RWPE2 (cell line): ENCODE data around the gene CDC42EP3.

ENCODE experiments used
- ATAC-seq: fragments of 200-7000 bp; cut with Tn5 transposase; 3 replicates; pipeline ENCODE4 v1.9.1; 2021; ENCODE audit warnings: low read depth
- DNase-seq: peaks from one replicate; pipeline ENCODE4 v3.0.0-alpha.2; 2020; ENCODE audit warnings: low spot score
- H3K27ac ChIP-seq: fragments of 450-650 bp; 2 replicates; pipeline ENCODE4 v1.5.1; 2017; ENCODE audit warnings: mild to moderate bottlenecking; ENCODE audit not compliant: poor library complexity, severe bottlenecking
- H3K27me3 ChIP-seq: fragments of 250-450 bp; sonication (Bioruptor Pico); 2 replicates; pipeline ENCODE4 v1.5.1; 2021; ENCODE audit warnings: mild to moderate bottlenecking, moderate library complexity; ENCODE audit not compliant: insufficient read depth, poor library complexity, severe bottlenecking
- H3K36me3 ChIP-seq: fragments of 250-450 bp; sonication (Bioruptor Pico); 2 replicates; pipeline ENCODE4 v1.5.1; 2020; ENCODE audit warnings: low read depth, mild to moderate bottlenecking, moderate library complexity
- H3K4me1 ChIP-seq: fragments of 250-450 bp; sonication (Bioruptor Pico); 2 replicates; pipeline ENCODE4 v1.5.1; 2021; ENCODE audit warnings: mild to moderate bottlenecking, moderate library complexity; ENCODE audit not compliant: insufficient read depth, poor library complexity, severe bottlenecking
- H3K4me3 ChIP-seq: fragments of 250-450 bp; sonication (Bioruptor Pico); 2 replicates; pipeline ENCODE4 v1.5.1; 2021; ENCODE audit warnings: mild to moderate bottlenecking, moderate library complexity; ENCODE audit not compliant: severe bottlenecking
- H3K9me3 ChIP-seq: fragments of 250-450 bp; sonication (Bioruptor Pico); 2 replicates; pipeline ENCODE4 v1.5.1; 2021; ENCODE audit warnings: mild to moderate bottlenecking, moderate library complexity; ENCODE audit not compliant: severe bottlenecking
- CTCF ChIP-seq: fragments of 450-650 bp; IDR thresholded peaks from one replicate; pipeline ENCODE4 v1.5.1; 2017; ENCODE audit warnings: mild to moderate bottlenecking, moderate library complexity; ENCODE audit not compliant: poor library complexity, severe bottlenecking

The CDC42EP3 gene

GRCh38 chr2:37623971-37624900, 47.2 kb downstream of the CDC42EP3 start:
- DNase-seq, result no peak
- ATAC-seq, result peak; percentile 82
- peaks cover 22% of the 10 kb centered on the region for H3K4me1 ChIP-seq

GRCh38 chr2:37623406-37623805, 48.0 kb downstream of the CDC42EP3 start:
- Histone ChIP-seq H3K36me3 (no peaks in the 10 kb centered on the region), H3K9me3 (no peaks in the 10 kb centered on the region), H3K27ac (peak overlapping the region; percentile 80), H3K27me3 (no peaks in the 10 kb centered on the region), H3K4me1 (peaks cover 19% of the 10 kb centered on the region), H3K4me3 (no peak overlapping the region)
- DNase-seq, result no peak
- TF ChIP-seq CTCF, result no peak
- no peak for ATAC-seq

More at GRCh38 chr2:37623971-37624900, 47.2 kb downstream of the CDC42EP3 start:
- Histone ChIP-seq H3K36me3 (no peaks in the 10 kb centered on the region), H3K4me3 (no peak overlapping the region), H3K27ac (peak overlapping the region; percentile 80), H3K27me3 (no peaks in the 10 kb centered on the region), H3K9me3 (no peaks in the 10 kb centered on the region)
- no peak for TF ChIP-seq CTCF

GRCh38 chr2:37622450-37623100, 48.9 kb downstream of the CDC42EP3 start:
- no peak for DNase-seq
- H3K4me1 ChIP-seq, result peaks cover 19% of the 10 kb centered on the region
- H3K27ac ChIP-seq, result no peak overlapping the region
- ATAC-seq, result no peak
- TF ChIP-seq CTCF, result no peak
- H3K27me3 ChIP-seq, result no peaks in the 10 kb centered on the region
- H3K9me3 ChIP-seq, result no peaks in the 10 kb centered on the region
- H3K36me3 ChIP-seq, result no peaks in the 10 kb centered on the region
- H3K4me3 ChIP-seq, result no peak overlapping the region

- ATAC-seq (no peak), DNase-seq (no peak)
- H3K9me3 ChIP-seq, result no peaks in the 10 kb centered on the region
- H3K4me3 ChIP-seq, result no peak overlapping the region
- H3K36me3 ChIP-seq, result no peaks in the 10 kb centered on the region
- peaks cover 19% of the 10 kb centered on the region for H3K4me1 ChIP-seq
- H3K27ac ChIP-seq, result no peak overlapping the region
- no peaks in the 10 kb centered on the region for H3K27me3 ChIP-seq
- TF ChIP-seq CTCF, result no peak
These were observed 50.2 kb downstream of the CDC42EP3 start for GRCh38 chr2:37621199-37621598.
